H1 (cell line): ENCODE measurements around the gene PAX5. TPM values are rescaled to one million over a fixed set of nuclear protein-coding genes. Genes with fewer than 3 reads are reported as not detected.

Experiments used
- CTCF ChIA-PET: fragments of 300-600 bp; sonication (Branson Sonifier 250); formaldehyde crosslinking; loops from one replicate; lab custom pipeline; 2021; ENCODE audit not compliant: partially characterized antibody; lab: Charles Lee
- POLR2A ChIA-PET: fragments of 300-600 bp; sonication (Branson Sonifier 250); formaldehyde crosslinking; loops from one replicate; lab custom pipeline; 2021; ENCODE audit warnings: inconsistent platforms; ENCODE audit not compliant: partially characterized antibody; lab: Charles Lee
- DNase-seq, 2 experiments: peaks; one replicate each; pipeline versions ENCODE4 v3.0.0 to v3.0.0-alpha.2; 2010 to 2022; ENCODE audit warnings: low spot score in 2 of 2, low read depth in 1 of 2, mixed read lengths in 1 of 2
- FAIRE-seq: peaks from 2 replicates; lab custom pipeline; 2011; peaks lifted over from hg19 to GRCh38; lab: Jason Lieb, UNC
- H2AFZ ChIP-seq: 2 replicates; pipeline ENCODE4 v1.8.1; 2012; ENCODE audit warnings: low read length, inconsistent platforms
- H2AK5ac ChIP-seq: 2 replicates; pipeline ENCODE4 v1.6.1; 2013; ENCODE audit warnings: low read depth, low read length
- H2BK120ac ChIP-seq: replicated peaks from 2 replicates; pipeline ENCODE3; 2013; ENCODE audit warnings: low read depth, low read length, inconsistent platforms
- H2BK12ac ChIP-seq: 2 replicates; pipeline ENCODE4 v1.6.1; 2013; ENCODE audit warnings: low read depth, low read length
- H2BK15ac ChIP-seq: 2 replicates; pipeline ENCODE4 v1.6.1; 2013; ENCODE audit warnings: low read length
- H2BK20ac ChIP-seq: 2 replicates; pipeline ENCODE4 v1.6.1; 2013; ENCODE audit warnings: low read length
- H2BK5ac ChIP-seq: 2 replicates; pipeline ENCODE4 v1.6.1; 2013; ENCODE audit warnings: low read depth, low read length
- H3K14ac ChIP-seq: 2 replicates; pipeline ENCODE4 v1.6.1; 2013; ENCODE audit warnings: inconsistent platforms; ENCODE audit not compliant: insufficient read length
- H3K18ac ChIP-seq: 2 replicates; pipeline ENCODE4 v1.6.1; 2013; ENCODE audit warnings: low read length; ENCODE audit errors: extremely low read depth
- H3K23ac ChIP-seq: 2 replicates; pipeline ENCODE4 v1.6.1; 2013; ENCODE audit warnings: inconsistent platforms; ENCODE audit not compliant: insufficient read length
- H3K23me2 ChIP-seq: 2 replicates; pipeline ENCODE4 v1.6.1; 2013; ENCODE audit warnings: low read depth, low read length
- H3K27ac ChIP-seq: 2 replicates; pipeline ENCODE4 v1.6.1; 2011; ENCODE audit warnings: low read depth, low read length, inconsistent platforms
- H3K27me3 ChIP-seq, 4 experiments: replicated peaks in 1 of 4; 1 replicate in 1 of 4; 2 replicates in 3 of 4; pipeline versions ENCODE4 v1.6.1 to v1.8.1; 2011 to 2013; ENCODE audit warnings: low read length in 3 of 4, mild to moderate bottlenecking in 3 of 4, inconsistent platforms in 2 of 4, mixed read lengths in 2 of 4, moderate library complexity in 1 of 4; ENCODE audit not compliant: control insufficient read depth in 3 of 4, insufficient read depth in 3 of 4; ENCODE audit errors: extremely low read depth in 1 of 4
- H3K36me3 ChIP-seq, 4 experiments: 2 replicates each; pipeline versions ENCODE4 v1.6.1 to v1.8.1; 2011 to 2013; ENCODE audit warnings: mild to moderate bottlenecking in 4 of 4, low read length in 3 of 4, moderate library complexity in 2 of 4, control low read depth in 1 of 4, inconsistent platforms in 1 of 4; ENCODE audit not compliant: insufficient read depth in 4 of 4, control insufficient read depth in 2 of 4
- H3K4ac ChIP-seq: replicated peaks from 2 replicates; pipeline ENCODE3; 2013; ENCODE audit warnings: low read length, low read depth, mixed read lengths, inconsistent platforms; ENCODE audit not compliant: insufficient read length
- H3K4me1 ChIP-seq, 4 experiments: replicated peaks in 1 of 4; 1 replicate in 1 of 4; 2 replicates in 3 of 4; pipeline versions ENCODE4 v1.6.1 to v1.8.1; 2011 to 2013; ENCODE audit warnings: low read length in 3 of 4, inconsistent platforms in 2 of 4, mixed read lengths in 1 of 4; ENCODE audit not compliant: insufficient read depth in 4 of 4, control insufficient read depth in 3 of 4
- H3K4me2 ChIP-seq, 2 experiments: 2 replicates each; pipeline versions ENCODE4 v1.6.1 to v1.8.1; 2011 to 2013; ENCODE audit warnings: low read depth in 2 of 2, low read length in 2 of 2, control low read depth in 1 of 2, inconsistent platforms in 1 of 2, mild to moderate bottlenecking in 1 of 2; ENCODE audit not compliant: insufficient read depth in 1 of 2
- H3K4me3 ChIP-seq, 4 experiments: fragments of 200-600, 300-600 bp in 1 of 4; sonication (generic), shearing (Covaris generic), sonication (Bioruptor Twin) in 1 of 4; 2 replicates each; pipeline versions ENCODE4 v1.5.1 to v1.8.1; 2011 to 2016; ENCODE audit warnings: low read length in 4 of 4, low read depth in 3 of 4, control low read depth in 2 of 4, inconsistent platforms in 2 of 4, mild to moderate bottlenecking in 2 of 4, mixed read lengths in 1 of 4, moderate library complexity in 1 of 4; ENCODE audit not compliant: insufficient read depth in 2 of 4; ENCODE audit errors: extremely low read depth in 1 of 4
- H3K56ac ChIP-seq: replicated peaks from 2 replicates; pipeline ENCODE3; 2013; ENCODE audit warnings: low read depth, mild to moderate bottlenecking, mixed read lengths, low read length, inconsistent platforms; ENCODE audit not compliant: insufficient read length
- H3K79me1 ChIP-seq: 2 replicates; pipeline ENCODE4 v1.6.1; 2013; ENCODE audit warnings: low read depth, low read length, control low read depth
- H3K79me2 ChIP-seq, 2 experiments: 2 replicates each; pipeline versions ENCODE4 v1.6.1 to v1.8.1; 2012 to 2013; ENCODE audit warnings: low read length in 2 of 2, mild to moderate bottlenecking in 2 of 2, inconsistent platforms in 1 of 2; ENCODE audit not compliant: insufficient read depth in 2 of 2, control insufficient read depth in 1 of 2
- H3K9ac ChIP-seq, 4 experiments: replicated peaks in 1 of 4; 1 replicate in 1 of 4; 2 replicates in 3 of 4; pipeline versions ENCODE4 v1.6.1 to v1.8.1; 2011 to 2013; ENCODE audit warnings: low read depth in 3 of 4, low read length in 3 of 4, control low read depth in 2 of 4, mild to moderate bottlenecking in 2 of 4, moderate library complexity in 2 of 4, inconsistent platforms in 1 of 4; ENCODE audit errors: extremely low read depth in 1 of 4
- H3K9me3 ChIP-seq, 2 experiments: 2 replicates each; pipeline versions ENCODE4 v1.6.1 to v1.8.1; 2012 to 2013; ENCODE audit warnings: mild to moderate bottlenecking in 2 of 2, moderate library complexity in 2 of 2, control low read depth in 1 of 2, inconsistent platforms in 1 of 2, low read depth in 1 of 2, low read length in 1 of 2, mixed read lengths in 1 of 2; ENCODE audit not compliant: insufficient read depth in 2 of 2
- H4K20me1 ChIP-seq, 2 experiments: replicated peaks in 1 of 2; 2 replicates each; pipeline versions ENCODE3 to v1.8.1; 2011 to 2013; ENCODE audit warnings: inconsistent platforms in 2 of 2, low read length in 2 of 2, mild to moderate bottlenecking in 1 of 2; ENCODE audit not compliant: insufficient read depth in 2 of 2, control insufficient read depth in 1 of 2
- H4K5ac ChIP-seq: 2 replicates; pipeline ENCODE4 v1.6.1; 2013; ENCODE audit warnings: low read length, low read depth, mixed read lengths, inconsistent platforms; ENCODE audit not compliant: insufficient read length
- H4K8ac ChIP-seq: 2 replicates; pipeline ENCODE4 v1.8.0; 2013; ENCODE audit warnings: mild to moderate bottlenecking, moderate library complexity, low read length, inconsistent platforms; ENCODE audit not compliant: insufficient read depth; ENCODE audit errors: extremely low read depth
- H4K91ac ChIP-seq: replicated peaks from 2 replicates; pipeline ENCODE3; 2013; ENCODE audit warnings: low read length, mixed read lengths, inconsistent platforms; ENCODE audit not compliant: insufficient read length
- CHD1 ChIP-seq: IDR thresholded peaks from 2 replicates; pipeline ENCODE4 v1.6.1; 2012; ENCODE audit warnings: low read depth, low read length, improper control_type of control experiment
- CHD2 ChIP-seq: IDR thresholded peaks from 2 replicates; pipeline ENCODE4 v1.6.1; 2012; ENCODE audit warnings: low read length, improper control_type of control experiment
- CREB1 ChIP-seq: IDR thresholded peaks from 2 replicates; pipeline ENCODE4 v1.6.1; 2012; ENCODE audit warnings: inconsistent platforms
- EGR1 ChIP-seq: IDR thresholded peaks from 2 replicates; pipeline ENCODE4 v1.6.1; 2011; ENCODE audit warnings: low read depth, low read length, borderline replicate concordance
- JUN ChIP-seq: IDR thresholded peaks from 2 replicates; pipeline ENCODE4 v1.6.1; 2011; ENCODE audit warnings: low read depth, mild to moderate bottlenecking, improper control_type of control experiment, low read length
- KDM5A ChIP-seq: fragments of 200-600 bp; IDR thresholded peaks from 2 replicates; pipeline ENCODE4 v1.7.1; 2012; ENCODE audit warnings: mild to moderate bottlenecking, low read length, inconsistent platforms, mixed read lengths
- RNF2 ChIP-seq: fragments of 200-900, 300-1000 bp; sonication (generic); IDR thresholded peaks from 2 replicates; pipeline ENCODE4 v1.7.1; 2016; ENCODE audit warnings: borderline replicate concordance, low read depth, mild to moderate bottlenecking, antibody characterized with exemption, low read length; ENCODE audit not compliant: poor library complexity, severe bottlenecking; ENCODE audit errors: missing control alignments
- SIRT6 ChIP-seq: IDR thresholded peaks from one replicate; pipeline ENCODE4 v1.7.1; 2012; ENCODE audit warnings: low read length, inconsistent platforms
- SP4 ChIP-seq: IDR thresholded peaks from 2 replicates; pipeline ENCODE4 v1.6.1; 2012; ENCODE audit warnings: low read length, inconsistent platforms
- WGBS, 2 experiments: shearing (Covaris generic) in 1 of 2; methylation state at CpG; one replicate each; pipeline versions ENCODE4 v1.1.6 to v1.1.7; 2013 to 2015; ENCODE audit warnings: low lambda C conversion rate in 2 of 2, mixed read lengths in 2 of 2, inconsistent platforms in 1 of 2, low coverage in 1 of 2, missing lambda C conversion rate in 1 of 2; ENCODE audit not compliant: insufficient replicate concordance in 2 of 2, insufficient coverage in 1 of 2, insufficient read length in 1 of 2; ENCODE audit errors: extremely low coverage in 1 of 2, missing lambda C conversion rate in 1 of 2; 5-methylcytosine and 5-hydroxymethylcytosine counted together
- polyA plus RNA-seq, 7 experiments: library from polyadenylated mRNA; depleted of rRNA in 3 of 7; stranded (reverse) in 5 of 7; unstranded in 2 of 7; fragments of >200 nt in 5 of 7; fragments of 200-250 nt in 2 of 7; gene quantifications; 1 replicate in 5 of 7; 2 replicates in 1 of 7; 4 replicates in 1 of 7; pipeline versions ENCODE4 v1.2.1 to v1.2.3, GENCODE V29; 2011 to 2013; ENCODE audit warnings: missing spikeins in 2 of 7, mixed read lengths in 2 of 7
- total RNA-seq: library from RNA; stranded (reverse); fragmentation: NEBNext Ultra II Directional; extraction: Animal tissue kit (Norgen Biotek cat#: 25700); gene quantifications from 2 replicates; pipeline ENCODE4 v1.2.1, GENCODE V29; 2021
- TF ChIP-seq, protein P1 (sequence below): IDR thresholded peaks from 2 replicates; pipeline ENCODE4 v1.6.1; 2011; ENCODE audit warnings: low read depth, mild to moderate bottlenecking, low read length; ENCODE audit not compliant: insufficient read depth

PAX5 gene
- total and polyA plus RNA-seq, 2 of the 8 experiments (the other 6 are each of a cell fraction or from before 2014, with no cell fraction given) = 0.29 to 0.43 TPM

DNA sequence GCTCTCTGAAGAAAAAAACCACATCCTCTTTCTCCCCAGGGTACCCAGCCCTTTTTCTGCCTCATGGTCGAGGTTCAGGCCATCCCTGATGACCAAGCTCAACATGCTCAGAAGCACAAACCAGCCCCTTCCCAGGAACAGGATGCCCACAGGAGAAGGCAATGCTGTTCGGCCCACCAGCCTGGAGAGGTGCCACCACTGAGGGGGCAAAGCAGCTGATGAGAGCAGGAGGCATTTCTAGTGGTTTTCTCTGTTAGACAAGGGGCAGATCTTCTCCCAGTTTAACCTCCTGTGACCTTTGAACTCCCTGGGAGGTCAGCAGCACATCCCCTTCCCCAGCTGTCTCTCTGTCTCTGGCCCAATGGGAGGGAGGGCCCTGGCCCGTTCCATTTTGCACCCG is 73.0 kb downstream of the PAX5 start:
- no peak overlapping the region for H3K27ac ChIP-seq
- no peak overlapping the region for H2AFZ ChIP-seq
- H2AK5ac ChIP-seq = no peak overlapping the region
- TF ChIP-seq CREB1 (no peak), KDM5A (no peak), JUN (no peak), CHD1 (no peak), RNF2 (no peak), EGR1 (no peak), CHD2 (no peak), SP4 (no peak), SIRT6 (no peak)
- TF ChIP-seq, protein P1, sequence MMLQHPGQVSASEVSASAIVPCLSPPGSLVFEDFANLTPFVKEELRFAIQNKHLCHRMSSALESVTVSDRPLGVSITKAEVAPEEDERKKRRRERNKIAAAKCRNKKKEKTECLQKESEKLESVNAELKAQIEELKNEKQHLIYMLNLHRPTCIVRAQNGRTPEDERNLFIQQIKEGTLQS = no peak
- DNase-seq (peak in 1 of 2 experiments; percentile 39), FAIRE-seq (no peak)
- no peak overlapping the region for H4K8ac ChIP-seq
- H3K27me3 ChIP-seq = no peaks in the 10 kb centered on the region; a peak in 1 of 7 replicates
- no peak overlapping the region for H4K5ac ChIP-seq
- no peak overlapping the region for H3K56ac ChIP-seq
- WGBS, 2 experiments = 92% methylated on average over 4 of the region's 4 CpGs; no CpG with 5 or more reads in 1 of the 2 experiments
- H4K91ac ChIP-seq = no peak overlapping the region
- no peak overlapping the region for H3K9ac ChIP-seq
- H3K79me1 ChIP-seq = no peaks in the 10 kb centered on the region
- H4K20me1 ChIP-seq = no peaks in the 10 kb centered on the region
- H3K4me3 ChIP-seq = no peak overlapping the region
- no peaks in the 10 kb centered on the region for H3K79me2 ChIP-seq
- H2BK120ac ChIP-seq = no peak overlapping the region
- no peaks in the 10 kb centered on the region for H3K36me3 ChIP-seq
- no peak overlapping the region for H3K4me2 ChIP-seq
- H2BK5ac ChIP-seq = no peak overlapping the region
- H2BK15ac ChIP-seq = no peak overlapping the region
- H3K14ac ChIP-seq = no peak overlapping the region
- H2BK12ac ChIP-seq = no peak overlapping the region
- H3K23me2 ChIP-seq = no peaks in the 10 kb centered on the region
- POLR2A ChIA-PET = no interaction called here
- H3K4ac ChIP-seq = no peak overlapping the region
- no peak overlapping the region for H2BK20ac ChIP-seq
- no peaks in the 10 kb centered on the region for H3K4me1 ChIP-seq
- no peak overlapping the region for H3K23ac ChIP-seq
- no peaks in the 10 kb centered on the region for H3K9me3 ChIP-seq
- CTCF ChIA-PET = interaction anchor here (0.8 to 8.3 kb wide), 8 partner anchors 8 to 92 kb away, joined by 3 to 72 read pairs (median 6); no protein-coding TSS in a partner anchor
- no peak overlapping the region; the same call in 1 of the 2 replicates for H3K18ac ChIP-seq
